OCI-LY7 (cell line): Measurements from ENCODE around the gene PPP4R4. TPM values are rescaled to one million over a fixed set of nuclear protein-coding genes. Genes with fewer than 3 reads are reported as not detected.

ENCODE experiments used
- BruUV-seq: library from RNA; stranded (reverse); fragments of 400-500 nt; replicated peaks from 2 replicates; lab custom pipeline; 2021; lab: Mats Ljungman, UMichigan
- CTCF ChIA-PET: fragments of 300-600 bp; sonication (Branson Sonifier 250); formaldehyde crosslinking; loops from one replicate; lab custom pipeline; 2022; ENCODE audit warnings: antibody characterized with exemption; ENCODE audit not compliant: unreplicated experiment; lab: Charles Lee
- POLR2A ChIA-PET: fragments of 300-600 bp; sonication (Branson Sonifier 250); formaldehyde crosslinking; loops from one replicate; lab custom pipeline; 2022; ENCODE audit warnings: antibody characterized with exemption; lab: Charles Lee
- DNase-seq: peaks from one replicate; pipeline ENCODE4 v3.0.0-alpha.2; 2015; ENCODE audit warnings: low spot score
- H2AFZ ChIP-seq: fragments of 200-600 bp; sonication (generic), shearing (Covaris generic); 2 replicates; pipeline ENCODE4 v1.6.1; 2014; ENCODE audit warnings: mild to moderate bottlenecking, antibody characterized with exemption, low read length, moderate library complexity
- H3K27ac ChIP-seq: fragments of 200-600 bp; sonication (generic); 2 replicates; pipeline ENCODE4 v1.5.1; 2014; ENCODE audit warnings: mixed run types, low read depth, mild to moderate bottlenecking, moderate library complexity, low read length, inconsistent platforms; ENCODE audit not compliant: poor library complexity, severe bottlenecking
- H3K36me3 ChIP-seq: fragments of 200-600 bp; sonication (generic); 2 replicates; pipeline ENCODE4 v1.6.1; 2014; ENCODE audit warnings: mild to moderate bottlenecking, antibody characterized with exemption, low read length, moderate library complexity, mixed read lengths; ENCODE audit not compliant: insufficient read depth
- H3K4me1 ChIP-seq: fragments of 200-600 bp; sonication (generic); 2 replicates; pipeline ENCODE4 v1.5.1; 2014; ENCODE audit warnings: mild to moderate bottlenecking, low read length; ENCODE audit not compliant: insufficient read depth, poor library complexity, severe bottlenecking
- H3K4me2 ChIP-seq: fragments of 200-600 bp; sonication (generic); 2 replicates; pipeline ENCODE4 v1.6.1; 2014; ENCODE audit warnings: mild to moderate bottlenecking, low read length
- H3K4me3 ChIP-seq: fragments of 200-600 bp; sonication (generic); 2 replicates; pipeline ENCODE4 v1.5.1; 2014; ENCODE audit warnings: mild to moderate bottlenecking, low read depth, low read length; ENCODE audit not compliant: poor library complexity, severe bottlenecking
- H3K79me2 ChIP-seq: fragments of 200-600 bp; sonication (generic); 2 replicates; pipeline ENCODE4 v1.6.1; 2016; ENCODE audit warnings: low read depth, mild to moderate bottlenecking, low read length, moderate library complexity, mixed read lengths; ENCODE audit not compliant: insufficient read depth
- H3K9me2 ChIP-seq: fragments of 200-600 bp; sonication (generic); 2 replicates; pipeline ENCODE4 v1.6.1; 2016; ENCODE audit warnings: mild to moderate bottlenecking, low read length, mixed read lengths; ENCODE audit not compliant: insufficient read depth
- H3K9me3 ChIP-seq: fragments of 200-600 bp; sonication (generic); 2 replicates; pipeline ENCODE4 v1.6.1; 2014; ENCODE audit warnings: mild to moderate bottlenecking, mixed run types, low read length, mixed read lengths
- H4K20me1 ChIP-seq: fragments of 200-600 bp; sonication (generic); 2 replicates; pipeline ENCODE4 v1.6.1; 2014; ENCODE audit warnings: mild to moderate bottlenecking, antibody characterized with exemption, low read length, moderate library complexity, mixed read lengths; ENCODE audit not compliant: insufficient read depth
- CTCF ChIP-seq: fragments of 200-600 bp; sonication (generic); conservative IDR thresholded peaks from 2 replicates; pipeline ENCODE4 v1.5.1; 2014; ENCODE audit warnings: mild to moderate bottlenecking, antibody characterized with exemption, low read length, moderate library complexity, mixed read lengths
- EZH2phosphoT487 ChIP-seq: fragments of 200-600 bp; sonication (generic); IDR thresholded peaks from 2 replicates; pipeline ENCODE4 v1.6.1; 2018; ENCODE audit warnings: low read depth, borderline replicate concordance, mild to moderate bottlenecking, mixed run types, antibody characterized with exemption, low read length, moderate library complexity, mixed read lengths
- intact Hi-C: fragments of 100-400 bp; cut with micrococcal nuclease; formaldehyde crosslinking; loops from one replicate; pipeline ENCODE4 v1.10.0; 2022; ENCODE audit not compliant: unreplicated experiment
- total RNA-seq, 2 experiments: library from RNA; depleted of rRNA in 1 of 2; stranded (reverse); fragments of >200 nt in 1 of 2; shearing (Covaris generic) in 1 of 2; gene quantifications; 2 replicates each; pipeline ENCODE4 v1.2.3, GENCODE V29; 2014 to 2022

The PPP4R4 gene
- total RNA-seq, 2 experiments from 2014 or later = 0.54 to 0.93 TPM

GRCh38 chr14:94288610-94289465, 114.7 kb downstream of the PPP4R4 start:
- no peak overlapping the region for H2AFZ ChIP-seq
- intact Hi-C loops = no loop called here
- no TSS peak for BruUV-seq

GRCh38 chr14:94290197-94290596, 116.1 kb downstream of the PPP4R4 start:
- no peak overlapping the region for H2AFZ ChIP-seq
- no peaks in the 10 kb centered on the region for H4K20me1 ChIP-seq
- no peaks in the 10 kb centered on the region for H3K79me2 ChIP-seq
- no peaks in the 10 kb centered on the region for H3K9me2 ChIP-seq
- POLR2A ChIA-PET = no interaction called here
- no TSS peak for BruUV-seq
- no peak overlapping the region for H3K4me3 ChIP-seq
- no peak overlapping the region for H3K27ac ChIP-seq
- intact Hi-C loops = no loop called here
- H3K9me3 ChIP-seq = no peaks in the 10 kb centered on the region
- no peaks in the 10 kb centered on the region for H3K4me1 ChIP-seq
- no peak overlapping the region for H3K4me2 ChIP-seq
- CTCF ChIA-PET = no interaction called here
- no peaks in the 10 kb centered on the region for H3K36me3 ChIP-seq
- DNase-seq = no peak
- TF ChIP-seq CTCF (no peak), EZH2phosphoT487 (no peak)

More at GRCh38 chr14:94288610-94289465, 114.7 kb downstream of the PPP4R4 start:
- H4K20me1 ChIP-seq = no peaks in the 10 kb centered on the region
- TF ChIP-seq EZH2phosphoT487 = no peak
- no peak for TF ChIP-seq CTCF
- CTCF ChIA-PET = no interaction called here
- H3K9me3 ChIP-seq = no peaks in the 10 kb centered on the region
- no peak for DNase-seq
- H3K27ac ChIP-seq = no peak overlapping the region
- H3K4me1 ChIP-seq = no peaks in the 10 kb centered on the region
- H3K9me2 ChIP-seq = no peaks in the 10 kb centered on the region
- H3K4me2 ChIP-seq = no peak overlapping the region
- POLR2A ChIA-PET = no interaction called here
- no peak overlapping the region for H3K4me3 ChIP-seq
- no peaks in the 10 kb centered on the region for H3K79me2 ChIP-seq
- H3K36me3 ChIP-seq = no peaks in the 10 kb centered on the region

GRCh38 chr14:94291159-94291905, 117.2 kb downstream of the PPP4R4 start:
- Histone ChIP-seq H2AFZ (no peak overlapping the region), H3K36me3 (no peaks in the 10 kb centered on the region), H4K20me1 (no peaks in the 10 kb centered on the region), H3K4me1 (no peaks in the 10 kb centered on the region), H3K4me2 (no peak overlapping the region), H3K9me3 (no peaks in the 10 kb centered on the region), H3K4me3 (no peak overlapping the region), H3K9me2 (no peaks in the 10 kb centered on the region), H3K27ac (no peak overlapping the region), H3K79me2 (no peaks in the 10 kb centered on the region)
- intact Hi-C loops = no loop called here
- ChIA-PET POLR2A (no interaction called here), CTCF (no interaction called here)
- no peak for DNase-seq
- no TSS peak for BruUV-seq
- TF ChIP-seq CTCF (no peak), EZH2phosphoT487 (no peak)
